ENCODE results near the gene ABR.
"Not testable (repeated sequence)": the region's sequence is repeated elsewhere in the genome, so short reads cannot be mapped to it uniquely, and the experiment has no call there.

ABR gene

GRCh38 chr17:1050246-1050995 lies 129.4 kb downstream of the ABR start:
- no peak for DNase-seq (ENCODE audit: extremely low read depth in 1 of 2, low read depth in 1 of 2)

GRCh38 chr17:1049446-1050225 lies 130.1 kb downstream of the ABR start:
- DNase-seq (ENCODE audit: extremely low read depth in 1 of 2, low read depth in 1 of 2): no peak

- not testable (repeated sequence) for DNase-seq (ENCODE audit: extremely low read depth in 1 of 2, low read depth in 1 of 2)
These were observed 131.2 kb downstream of the ABR start for GRCh38 chr17:1048516-1049115.

GRCh38 chr17:1047879-1048470 lies 131.8 kb downstream of the ABR start:
- no peak for DNase-seq (ENCODE audit: extremely low read depth in 1 of 2, low read depth in 1 of 2)

GRCh38 chr17:1047177-1047878 lies 132.5 kb downstream of the ABR start:
- DNase-seq (ENCODE audit: extremely low read depth in 1 of 2, low read depth in 1 of 2): no peak

GRCh38 chr17:1045456-1045855 lies 134.3 kb downstream of the ABR start:
- no peak for DNase-seq (ENCODE audit: extremely low read depth in 1 of 2, low read depth in 1 of 2)

GRCh38 chr17:1044387-1045009 lies 135.3 kb downstream of the ABR start:
- DNase-seq (ENCODE audit: extremely low read depth in 1 of 2, low read depth in 1 of 2): not testable (repeated sequence)

- no peak for DNase-seq (ENCODE audit: extremely low read depth in 1 of 2, low read depth in 1 of 2)
These were observed 136.1 kb downstream of the ABR start for GRCh38 chr17:1043601-1044251.

GRCh38 chr17:1042486-1042885 lies 137.3 kb downstream of the ABR start:
- no peak for DNase-seq (ENCODE audit: extremely low read depth in 1 of 2, low read depth in 1 of 2)

- DNase-seq (ENCODE audit: extremely low read depth in 1 of 2, low read depth in 1 of 2): no peak
These were observed 138.0 kb downstream of the ABR start for GRCh38 chr17:1041746-1042145.

- no peak for DNase-seq (ENCODE audit: extremely low read depth in 1 of 2, low read depth in 1 of 2)
These were observed 139.6 kb downstream of the ABR start for GRCh38 chr17:1040216-1040600.

- no peak for DNase-seq (ENCODE audit: extremely low read depth in 1 of 2, low read depth in 1 of 2)
These were observed 140.1 kb downstream of the ABR start for GRCh38 chr17:1039511-1040215.

- DNase-seq (ENCODE audit: extremely low read depth in 1 of 2, low read depth in 1 of 2): no peak
These were observed 140.7 kb downstream of the ABR start for GRCh38 chr17:1039123-1039507.

- no peak for DNase-seq (ENCODE audit: extremely low read depth in 1 of 2, low read depth in 1 of 2)
These were observed 141.2 kb downstream of the ABR start for GRCh38 chr17:1038459-1039122.

GRCh38 chr17:1037238-1037879 lies 142.4 kb downstream of the ABR start:
- no peak for DNase-seq (ENCODE audit: extremely low read depth in 1 of 2, low read depth in 1 of 2)

GRCh38 chr17:1036845-1037237 lies 142.9 kb downstream of the ABR start:
- no peak for DNase-seq (ENCODE audit: extremely low read depth in 1 of 2, low read depth in 1 of 2)

GRCh38 chr17:1036171-1036844 lies 143.5 kb downstream of the ABR start:
- DNase-seq (ENCODE audit: extremely low read depth in 1 of 2, low read depth in 1 of 2): no peak
